Memory B cell (primary cell): ENCODE measurements around the gene OGFOD1.

Source experiments
- ATAC-seq: fragments of 150-1000 bp; cut with Tn5 transposase; 2 replicates; pipeline ENCODE4 v1.10.0; 2021; ENCODE audit warnings: low read depth, mild to moderate bottlenecking, moderate library complexity
- DNase-seq, 2 donors: peaks; one replicate each; pipeline ENCODE4 v3.0.0; 2022; ENCODE audit warnings: low spot score in 2 of 2
- H3K27ac Mint-ChIP-seq: one replicate; pipeline ENCODE4 v1.8.0; 2022; ENCODE audit warnings: mild to moderate bottlenecking, moderate library complexity, mixed read lengths
- H3K27me3 Mint-ChIP-seq: one replicate; pipeline ENCODE4 v1.8.0; 2022; ENCODE audit warnings: mixed read lengths
- H3K36me3 Mint-ChIP-seq: one replicate; pipeline ENCODE4 v1.8.0; 2022; ENCODE audit warnings: mild to moderate bottlenecking, mixed read lengths
- H3K4me1 Mint-ChIP-seq: one replicate; pipeline ENCODE4 v1.8.0; 2022; ENCODE audit warnings: mixed read lengths
- H3K4me3 Mint-ChIP-seq: one replicate; pipeline ENCODE4 v1.8.0; 2022; ENCODE audit warnings: mild to moderate bottlenecking, moderate library complexity, mixed read lengths
- H3K9me3 Mint-ChIP-seq: one replicate; pipeline ENCODE4 v1.8.0; 2022; ENCODE audit warnings: mixed read lengths

The OGFOD1 gene

DNA sequence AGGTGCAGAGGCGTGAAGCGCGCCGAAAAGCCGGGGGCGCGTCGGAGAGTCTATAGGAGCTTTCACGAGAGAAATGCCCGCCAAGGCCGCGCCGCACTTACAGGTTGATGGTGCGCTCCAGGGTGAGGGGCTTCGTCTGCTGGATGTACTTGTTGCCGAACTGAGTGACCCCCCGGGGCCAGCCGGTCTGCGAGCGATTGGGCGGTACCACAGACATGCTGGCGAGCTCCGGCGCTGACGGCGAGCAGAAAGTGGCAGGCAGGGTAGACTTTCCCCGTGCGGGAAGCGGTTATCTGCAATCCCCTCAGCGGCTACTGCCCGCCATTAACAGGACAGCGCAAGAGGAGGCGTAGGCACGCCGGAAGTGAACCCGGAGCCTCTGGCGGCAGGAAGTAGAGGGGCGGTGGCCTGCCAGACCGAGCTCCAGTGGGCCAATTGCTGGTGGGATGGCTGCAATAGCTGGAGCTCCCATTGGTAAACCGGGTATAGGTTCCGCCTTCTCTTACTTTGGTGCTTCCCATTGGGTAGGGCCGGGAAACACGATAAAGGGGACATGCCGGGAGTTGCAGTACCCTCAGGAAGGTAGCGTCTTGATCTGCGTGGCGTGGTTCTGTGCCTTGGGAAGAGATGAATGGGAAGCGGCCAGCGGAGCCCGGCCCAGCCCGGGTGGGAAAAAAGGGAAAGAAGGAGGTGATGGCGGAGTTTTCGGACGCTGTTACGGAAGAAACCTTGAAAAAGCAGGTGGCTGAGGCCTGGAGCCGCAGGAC is at the start of gene OGFOD1, which contains the start of gene NUDT21:
Gene OGFOD1, plus strand, starts transcription at position 569 of the 767 bp plus-strand sequence. Its CDS starts 59 bp downstream, at position 628.
Gene NUDT21, minus strand, starts transcription at position 347 of the 767 bp plus-strand sequence. Its CDS starts 130 bp downstream, at position 217.
- Mint-ChIP-seq H3K36me3 (peaks cover 14% of the 10 kb centered on the region), H3K9me3 (no peaks in the 10 kb centered on the region), H3K4me3 (peak within 1 kb of the TSS; percentile 95), H3K4me1 (peaks cover 26% of the 10 kb centered on the region), H3K27ac (peak within 1 kb of the TSS; percentile 85), H3K27me3 (no peaks in the 10 kb centered on the region)
- ATAC-seq, result peak; percentile 97
- DNase-seq, result peak; percentile 72 to 88

DNA sequence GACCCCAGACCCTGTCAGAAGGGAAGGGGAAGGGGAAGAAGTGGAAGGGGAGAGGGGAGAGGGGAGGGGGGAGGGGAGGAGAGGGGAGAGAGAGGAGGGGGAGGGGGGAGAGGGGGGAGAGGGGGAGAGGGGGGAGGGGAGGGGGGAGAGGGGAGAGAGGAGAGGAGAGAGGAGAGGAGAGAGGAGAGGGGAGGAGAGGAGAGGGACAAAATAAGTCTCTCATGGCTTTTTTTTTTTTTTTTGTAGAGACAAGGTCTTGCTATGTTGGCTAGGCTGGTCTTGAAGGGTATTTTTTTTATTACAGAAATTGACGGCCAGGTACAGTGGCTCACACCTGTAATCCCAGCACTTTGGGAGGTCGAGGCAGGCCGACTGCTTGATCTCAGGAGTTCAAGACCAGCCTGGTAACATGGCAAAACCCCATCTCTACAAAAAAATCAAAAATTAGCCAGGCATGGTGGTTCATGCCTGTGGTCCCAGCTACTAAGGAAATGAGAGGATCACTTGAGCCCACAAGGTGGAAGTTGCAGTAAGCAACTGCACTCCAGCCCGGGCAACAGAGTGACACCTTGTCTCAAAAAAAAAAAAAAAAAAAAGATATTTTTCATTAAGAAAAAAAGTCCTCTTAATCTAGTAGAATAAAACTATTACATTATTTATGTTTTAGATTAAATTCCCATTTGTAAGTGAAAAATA is 45.2 kb upstream of the OGFOD1 start:
- peaks cover 28% of the 10 kb centered on the region for H3K36me3 Mint-ChIP-seq

DNA sequence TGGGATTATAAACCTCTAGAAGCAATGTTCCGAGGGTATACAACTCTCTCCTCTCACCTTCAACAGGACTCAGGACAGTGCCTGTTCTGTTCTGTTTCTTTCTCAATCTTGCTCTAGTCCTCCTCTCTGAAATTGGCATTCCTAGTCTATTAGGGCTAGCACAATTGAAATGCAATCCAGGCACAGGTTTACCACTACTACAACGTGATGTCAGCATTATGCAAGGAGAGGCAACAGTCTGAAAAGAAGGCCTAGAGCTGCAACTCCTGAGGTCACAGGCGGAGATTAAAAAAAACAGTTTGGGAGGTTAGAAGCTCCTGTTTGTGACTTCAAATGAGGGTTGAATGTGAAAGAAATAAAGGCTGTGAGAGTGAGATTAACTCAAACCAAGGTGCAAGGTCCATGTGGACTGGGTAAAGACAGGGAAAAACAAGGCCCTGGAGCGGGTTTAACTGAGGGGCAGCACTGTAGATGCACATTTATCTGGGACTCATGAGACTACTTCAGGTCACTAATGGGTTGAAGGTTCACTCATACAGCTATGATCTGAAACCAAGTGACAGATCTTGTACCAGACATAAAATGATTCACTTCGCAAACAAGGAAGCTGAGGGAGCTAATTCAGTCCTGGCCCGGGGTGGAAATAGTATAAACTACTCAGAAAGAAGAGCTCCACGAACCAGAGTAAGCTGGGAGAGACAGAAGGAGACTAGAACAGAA is 42.8 kb upstream of the OGFOD1 start:
- H3K4me3 Mint-ChIP-seq, result no peak overlapping the region
- peaks cover 30% of the 10 kb centered on the region for H3K36me3 Mint-ChIP-seq
- no peak overlapping the region for H3K27ac Mint-ChIP-seq
- peaks cover 8% of the 10 kb centered on the region for H3K4me1 Mint-ChIP-seq
- ATAC-seq (no peak), DNase-seq (no peak)
- H3K9me3 Mint-ChIP-seq, result no peaks in the 10 kb centered on the region
- H3K27me3 Mint-ChIP-seq, result no peaks in the 10 kb centered on the region

More for the DNA sequence above, 45.2 kb upstream of the OGFOD1 start:
- Mint-ChIP-seq H3K27me3 (no peaks in the 10 kb centered on the region), H3K4me1 (peaks cover 8% of the 10 kb centered on the region), H3K4me3 (no peak overlapping the region), H3K27ac (no peak overlapping the region), H3K9me3 (no peaks in the 10 kb centered on the region)
- ATAC-seq (no peak), DNase-seq (no peak)

DNA sequence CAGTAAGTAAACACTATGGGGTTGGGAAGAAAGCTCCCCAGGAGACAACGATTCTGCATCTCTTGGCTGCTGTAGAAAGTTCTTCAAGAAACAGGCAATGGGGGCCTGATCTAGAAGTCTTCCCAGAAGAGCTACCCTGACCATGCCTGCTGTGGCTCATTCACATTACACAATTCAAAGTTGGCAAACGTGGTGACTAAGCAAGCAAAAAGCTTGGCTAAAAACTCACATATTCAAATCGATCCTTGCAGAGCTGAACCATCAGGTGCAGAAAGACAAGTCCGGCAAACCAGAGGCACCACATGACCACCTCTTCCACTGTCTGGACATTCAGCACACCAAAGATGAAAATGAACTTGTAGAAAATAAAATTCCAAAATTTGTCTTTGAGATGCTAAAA is 42.2 kb upstream of the OGFOD1 start:
- no peak overlapping the region for H3K27ac Mint-ChIP-seq
- DNase-seq (no peak), ATAC-seq (no peak)
- no peak overlapping the region for H3K4me3 Mint-ChIP-seq
- no peaks in the 10 kb centered on the region for H3K27me3 Mint-ChIP-seq
- peaks cover 33% of the 10 kb centered on the region for H3K36me3 Mint-ChIP-seq
- H3K9me3 Mint-ChIP-seq, result no peaks in the 10 kb centered on the region
- peaks cover 8% of the 10 kb centered on the region for H3K4me1 Mint-ChIP-seq

DNA sequence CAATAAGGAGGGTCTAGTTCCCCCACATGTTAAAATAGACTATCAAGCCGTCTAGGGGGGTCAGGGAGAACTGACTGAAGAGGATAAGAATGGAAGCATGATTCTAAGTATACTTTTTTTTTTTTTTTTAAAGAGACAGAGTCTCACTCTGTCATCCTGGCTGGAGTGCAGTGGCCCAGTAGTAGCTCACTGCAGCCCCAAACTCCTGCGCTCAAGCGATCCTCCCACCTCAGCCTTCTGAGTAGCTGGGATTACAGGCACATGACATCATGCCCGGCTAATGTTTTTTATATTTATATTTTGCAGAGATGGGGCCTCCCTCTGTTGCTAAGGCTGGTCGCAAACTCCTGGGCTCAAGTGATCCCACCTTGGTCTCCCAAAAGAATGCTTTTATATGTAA is 40.2 kb upstream of the OGFOD1 start:
- peaks cover 8% of the 10 kb centered on the region for H3K4me1 Mint-ChIP-seq
- no peak overlapping the region for H3K4me3 Mint-ChIP-seq
- no peak overlapping the region for H3K27ac Mint-ChIP-seq
- peaks cover 22% of the 10 kb centered on the region for H3K36me3 Mint-ChIP-seq
- H3K27me3 Mint-ChIP-seq, result no peaks in the 10 kb centered on the region
- no peak for ATAC-seq
- no peaks in the 10 kb centered on the region for H3K9me3 Mint-ChIP-seq
- no peak for DNase-seq

DNA sequence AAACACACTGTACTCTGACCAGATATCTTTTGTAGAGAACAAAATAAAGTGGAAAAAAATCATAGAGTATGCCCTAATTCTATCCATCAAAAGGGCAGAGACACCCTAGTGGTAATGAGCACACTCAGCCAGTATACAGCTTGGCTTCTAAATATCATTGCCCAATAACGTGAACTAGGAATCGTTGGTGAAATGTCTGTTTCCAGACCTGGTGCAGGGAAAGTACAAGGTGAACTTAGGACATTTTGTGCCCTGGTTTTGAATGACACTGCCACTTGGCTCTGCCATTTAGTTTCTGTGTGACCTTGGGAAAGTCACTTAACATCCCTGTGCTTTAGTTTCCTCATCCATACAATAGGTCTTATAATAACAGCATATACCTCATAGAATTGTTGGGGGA is 39.7 kb upstream of the OGFOD1 start:
- no peaks in the 10 kb centered on the region for H3K9me3 Mint-ChIP-seq
- no peaks in the 10 kb centered on the region for H3K27me3 Mint-ChIP-seq
- no peak overlapping the region for H3K4me3 Mint-ChIP-seq
- H3K4me1 Mint-ChIP-seq, result peaks cover 8% of the 10 kb centered on the region
- no peak for ATAC-seq
- H3K27ac Mint-ChIP-seq, result no peak overlapping the region
- peaks cover 22% of the 10 kb centered on the region for H3K36me3 Mint-ChIP-seq
- no peak for DNase-seq

DNA sequence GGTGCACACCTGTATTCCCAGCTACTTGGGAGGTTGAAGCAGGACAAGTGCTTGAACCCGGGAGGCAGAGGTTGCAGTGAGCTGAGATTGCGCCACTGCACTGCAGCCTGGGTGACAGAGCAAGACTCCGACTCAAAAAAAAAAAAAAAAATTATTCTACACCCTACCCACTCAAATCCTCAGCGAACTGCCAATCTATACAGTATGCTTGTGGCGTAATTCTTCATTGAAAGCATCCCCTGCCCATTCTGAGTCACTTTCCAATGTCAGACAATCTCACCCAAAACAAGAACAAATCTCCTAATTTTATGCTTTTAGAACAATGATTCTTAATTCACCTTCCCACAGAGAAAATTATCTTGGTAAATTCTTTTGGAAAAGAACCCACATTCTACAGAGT is 38.0 kb upstream of the OGFOD1 start:
- DNase-seq (no peak), ATAC-seq (no peak)
- Mint-ChIP-seq H3K27ac (peak overlapping the region; percentile 81), H3K4me1 (peaks cover 6% of the 10 kb centered on the region), H3K4me3 (no peak overlapping the region), H3K36me3 (peaks cover 18% of the 10 kb centered on the region), H3K9me3 (no peaks in the 10 kb centered on the region), H3K27me3 (no peaks in the 10 kb centered on the region)

DNA sequence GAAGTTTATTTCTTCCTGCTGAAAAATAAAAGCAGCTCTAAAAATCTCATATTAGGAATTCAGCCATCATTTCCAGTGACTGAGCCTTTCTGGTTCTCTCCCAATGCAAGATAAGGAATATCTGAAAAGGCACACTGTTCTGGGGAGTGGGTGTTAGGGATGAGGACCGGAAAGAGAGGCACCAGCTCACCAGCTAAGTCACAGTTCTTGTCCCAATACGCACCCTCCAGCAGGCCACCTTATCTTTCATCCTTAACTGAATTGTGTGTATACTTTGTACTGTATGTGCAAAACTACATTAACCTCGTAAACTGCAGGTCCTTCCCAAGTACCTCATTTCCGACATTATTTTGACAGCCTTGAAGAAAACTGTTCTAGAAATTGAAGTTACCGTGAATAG is 37.0 kb upstream of the OGFOD1 start:
- Mint-ChIP-seq H3K4me1 (peaks cover 7% of the 10 kb centered on the region), H3K27ac (peak overlapping the region; percentile 81), H3K27me3 (no peaks in the 10 kb centered on the region), H3K9me3 (no peaks in the 10 kb centered on the region), H3K36me3 (peaks cover 11% of the 10 kb centered on the region), H3K4me3 (no peak overlapping the region)
- DNase-seq (no peak), ATAC-seq (no peak)

DNA sequence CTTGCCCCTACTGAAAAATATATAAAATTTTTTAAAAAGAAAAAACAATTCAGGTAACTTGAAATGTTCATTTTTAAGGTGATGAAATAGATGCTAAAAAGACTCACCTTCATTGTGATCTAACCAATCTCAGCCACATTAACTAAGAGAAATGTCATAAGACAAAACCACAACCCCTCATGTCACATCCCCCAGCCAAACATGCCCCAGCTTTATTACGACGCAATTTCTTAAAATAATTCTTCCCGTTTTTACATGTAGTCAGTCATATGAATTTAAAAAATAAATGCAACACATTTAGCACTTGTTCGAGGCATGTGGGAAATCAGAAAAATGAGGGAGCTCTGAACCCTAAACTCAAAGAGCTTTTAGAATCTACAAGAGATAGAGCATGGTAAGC is 35.5 kb upstream of the OGFOD1 start:
- Mint-ChIP-seq H3K27me3 (no peaks in the 10 kb centered on the region), H3K27ac (peak overlapping the region; percentile 81), H3K4me1 (peaks cover 14% of the 10 kb centered on the region), H3K9me3 (no peaks in the 10 kb centered on the region), H3K4me3 (no peak overlapping the region), H3K36me3 (peaks cover 10% of the 10 kb centered on the region)
- DNase-seq, result no peak
- ATAC-seq, result peak; percentile 81

DNA sequence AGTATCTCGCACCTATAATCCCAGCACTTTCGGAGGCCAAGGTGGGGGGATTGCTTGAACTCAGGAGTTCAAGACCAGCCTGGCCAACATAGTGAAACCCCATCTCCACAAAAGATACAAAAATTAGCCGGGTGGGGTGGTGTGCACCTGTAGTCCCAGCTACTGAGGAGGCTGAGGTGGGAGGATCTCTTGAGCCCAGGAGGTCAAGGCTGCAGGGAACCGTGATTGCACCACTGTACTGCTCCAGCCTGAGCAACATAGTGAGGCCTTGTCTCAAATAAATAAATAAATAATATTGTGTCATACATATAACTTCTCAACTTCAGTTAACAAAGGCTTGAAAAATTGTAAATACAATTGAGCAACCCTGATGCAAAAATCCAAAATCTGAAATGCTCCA is 34.2 kb upstream of the OGFOD1 start:
- ATAC-seq (no peak), DNase-seq (no peak)
- Mint-ChIP-seq H3K36me3 (peaks cover 6% of the 10 kb centered on the region), H3K4me1 (peaks cover 21% of the 10 kb centered on the region), H3K27ac (no peak overlapping the region), H3K9me3 (no peaks in the 10 kb centered on the region), H3K4me3 (no peak overlapping the region), H3K27me3 (no peaks in the 10 kb centered on the region)

DNA sequence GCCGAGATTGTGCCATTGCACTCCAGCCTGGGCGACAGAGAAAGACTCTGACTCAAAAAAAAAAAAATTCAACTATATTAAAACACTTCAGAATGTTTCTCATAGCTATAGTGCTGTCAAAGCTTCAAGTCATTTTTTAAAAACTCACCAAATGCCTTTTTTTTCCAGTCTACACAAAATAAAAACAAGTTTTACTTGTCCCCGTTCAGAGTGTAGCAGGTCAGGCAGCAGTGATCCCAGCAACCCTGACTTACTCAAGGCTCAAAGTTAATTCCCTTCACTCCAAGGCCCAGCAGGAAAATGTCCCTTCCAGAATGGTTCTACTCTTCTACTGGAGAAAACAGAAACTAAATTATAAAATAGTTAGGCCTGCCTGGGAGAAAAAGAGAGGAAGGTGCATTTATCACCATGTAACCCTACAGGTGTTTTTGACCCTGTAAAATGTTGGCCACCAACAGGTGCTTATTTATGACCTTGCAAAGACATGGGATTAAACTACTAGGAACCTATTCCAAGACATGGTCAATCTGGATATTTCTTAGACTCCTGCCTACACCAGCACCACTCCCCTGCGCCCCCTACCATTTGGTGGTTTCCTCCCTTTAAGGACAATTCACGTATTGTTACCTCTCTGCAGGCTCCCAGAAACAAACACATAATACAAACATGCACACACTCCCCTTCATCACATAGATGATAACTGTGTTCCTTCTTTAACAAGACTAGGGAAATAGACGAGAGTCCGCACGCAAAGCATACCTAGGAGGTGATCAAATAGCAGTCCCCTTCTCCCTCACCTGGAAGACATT is 31.4 kb upstream of the OGFOD1 start:
- DNase-seq (no peak), ATAC-seq (no peak)
- peak overlapping the region; percentile 58 for H3K4me3 Mint-ChIP-seq
- peaks cover 40% of the 10 kb centered on the region for H3K4me1 Mint-ChIP-seq
- no peaks in the 10 kb centered on the region for H3K9me3 Mint-ChIP-seq
- H3K27ac Mint-ChIP-seq, result peak overlapping the region; percentile 96
- no peaks in the 10 kb centered on the region for H3K36me3 Mint-ChIP-seq
- H3K27me3 Mint-ChIP-seq, result no peaks in the 10 kb centered on the region

DNA sequence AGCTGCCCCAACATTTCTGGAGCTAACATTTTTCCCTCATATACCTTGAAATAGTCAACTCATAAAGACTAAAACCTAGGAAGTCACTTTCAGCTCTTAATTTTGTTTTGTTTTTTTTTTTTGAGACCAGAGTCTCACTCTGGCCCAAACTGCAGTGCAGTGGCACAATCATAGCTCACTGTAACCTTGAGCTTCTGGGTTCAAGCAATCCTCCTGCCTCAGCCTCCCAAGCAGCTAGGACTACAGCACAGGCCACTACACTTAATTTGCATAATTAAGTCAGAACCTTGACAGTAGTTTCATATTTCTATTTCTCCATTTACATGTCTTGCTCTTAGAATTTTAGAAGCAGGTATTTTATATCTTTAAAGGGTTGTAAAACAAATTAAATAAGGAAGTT is 30.7 kb upstream of the OGFOD1 start:
- Mint-ChIP-seq H3K27me3 (no peaks in the 10 kb centered on the region), H3K4me3 (peak overlapping the region; percentile 58), H3K27ac (peak overlapping the region; percentile 96), H3K9me3 (no peaks in the 10 kb centered on the region), H3K4me1 (peaks cover 40% of the 10 kb centered on the region), H3K36me3 (no peaks in the 10 kb centered on the region)
- DNase-seq (no peak), ATAC-seq (no peak)

DNA sequence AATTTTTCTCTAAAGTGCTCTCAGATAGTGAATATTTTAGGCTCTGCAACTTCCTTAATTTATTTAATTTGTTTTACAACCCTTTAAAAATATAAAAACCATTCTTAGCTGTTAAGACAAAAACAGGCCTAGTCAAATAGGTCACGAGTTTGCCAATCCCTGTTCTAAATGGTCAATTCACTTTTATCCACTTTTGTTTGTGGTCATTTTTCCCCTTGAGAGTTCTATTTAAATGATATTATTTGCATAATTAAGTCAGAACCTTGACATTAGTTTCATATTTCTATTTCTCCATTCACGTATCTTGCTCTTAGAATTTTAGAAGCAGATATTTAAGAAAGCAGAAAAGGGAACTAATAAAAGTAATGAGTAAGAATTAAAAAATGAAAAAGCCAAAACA is 30.0 kb upstream of the OGFOD1 start:
- DNase-seq, result peak in 1 of 2 donors; percentile 34
- Mint-ChIP-seq H3K4me3 (peak overlapping the region; percentile 81), H3K9me3 (no peaks in the 10 kb centered on the region), H3K36me3 (no peaks in the 10 kb centered on the region), H3K4me1 (peaks cover 35% of the 10 kb centered on the region), H3K27ac (peak overlapping the region; percentile 96), H3K27me3 (no peaks in the 10 kb centered on the region)
- ATAC-seq, result peak; percentile 46
